ENCODE results near the gene MFAP4. TPM values are rescaled to one million over a fixed set of nuclear protein-coding genes. Genes with fewer than 3 reads are reported as not detected.

The MFAP4 gene
- total and polyA plus RNA-seq, 10 donors, result 10.1 to 48.4 (median 19.9) TPM

- Histone ChIP-seq H3K27me3 (replicated peaks in 1 of 7) (peaks cover 0 to 16% (median 0%) of the 10 kb centered on the region in 7 donors), H3K9me3 (no peaks in the 10 kb centered on the region)
- 80 to 89% (median 82%) methylated on average over 9 to 12 of the region's 12 CpGs for WGBS, 5 donors
These were observed 53.2 kb downstream of the MFAP4 start for GRCh38 chr17:19333736-19334290.

More at GRCh38 chr17:19333736-19334290, 53.2 kb downstream of the MFAP4 start:
- H3K4me3 ChIP-seq, result no peak overlapping the region
- no peak for DNase-seq
- peaks cover 6 to 38% (median 13%) of the 10 kb centered on the region in 6 donors for H3K4me1 ChIP-seq
- H3K36me3 ChIP-seq, result peaks cover 0 to 28% (median 0%) of the 10 kb centered on the region in 6 donors
- intact Hi-C loops (cut with DNase I; ENCODE audit: low total_unique reads), result no loop called here
- no peak for TF ChIP-seq POLR2AphosphoS5 (IDR thresholded peaks at IDR 0.05)
- no peak for TF ChIP-seq POLR2A (IDR thresholded peaks at IDR 0.05)
- no peak for TF ChIP-seq CTCF (IDR thresholded peaks at IDR 0.05 in 8 of 11, conservative IDR thresholded peaks at IDR 0.05 in 3 of 11)
- H3K27ac ChIP-seq, result peak overlapping the region in 3 of 8 donors; percentile 11 to 18 (median 17)

Small RNA genes within 50 kb of the gene (microRNA-seq; reads per million reads assigned to microRNA genes)
- gene MIR1180, result 209 to 432 (median 282) reads per million in 3 donors

Small RNA genes within 50 kb of the gene (small RNA-seq; reads per million reads assigned to genes)
- gene MIR1180 (0.62 to 2.1 (median 0.96) reads per million in 4 donors), gene RF00537 (0 reads per million in 4 donors)

Other genes with a start within 250 kb of the MFAP4 start
- gene EPN2, start 149.8 kb downstream of the MFAP4 start, total RNA-seq, result 10 to 100 TPM; 21.8 to 59.6 (median 38.5) TPM
- gene EPN2, start 149.8 kb downstream of the MFAP4 start, polyA plus RNA-seq, result 10 to 100 TPM in 1 of 3 donors, 1 to 10 TPM in 2; 5.4 to 20.0 (median 5.9) TPM
- 10 to 100 TPM in 1 of 7 donors, 1 to 10 TPM in 6; 6.4 to 14.1 (median 7.3) TPM for gene B9D1, start 24.5 kb downstream of the MFAP4 start, total RNA-seq
- gene B9D1, start 24.5 kb downstream of the MFAP4 start, polyA plus RNA-seq, result 1 to 10 TPM; 4.3 to 8.1 (median 5.8) TPM
- gene MAPK7, start 8.7 kb downstream of the MFAP4 start, total RNA-seq, result 10 to 100 TPM; 23.1 to 56.2 (median 34.4) TPM
- 10 to 100 TPM in 1 of 3 donors, 1 to 10 TPM in 2; 5.7 to 15.1 (median 6.9) TPM for gene MAPK7, start 8.7 kb downstream of the MFAP4 start, polyA plus RNA-seq
- 1 to 10 TPM; 2.3 to 7.6 (median 2.7) TPM for gene RNF112, start 24.0 kb upstream of the MFAP4 start, total RNA-seq
- gene RNF112, start 24.0 kb upstream of the MFAP4 start, polyA plus RNA-seq, result 1 to 10 TPM; 1.3 to 5.9 (median 2.2) TPM
- gene SLC47A1, start 146.7 kb upstream of the MFAP4 start, total RNA-seq, result 10 to 100 TPM in 2 of 7 donors, 1 to 10 TPM in 5; 3.6 to 23.0 (median 6.0) TPM
- gene SLC47A1, start 146.7 kb upstream of the MFAP4 start, polyA plus RNA-seq, result 1 to 10 TPM; 1.2 to 2.4 (median 1.2) TPM

Data from spleen (tissue), 11 donors.